ENCODE results near the gene ZMYND15.

The ZMYND15 gene

DNA sequence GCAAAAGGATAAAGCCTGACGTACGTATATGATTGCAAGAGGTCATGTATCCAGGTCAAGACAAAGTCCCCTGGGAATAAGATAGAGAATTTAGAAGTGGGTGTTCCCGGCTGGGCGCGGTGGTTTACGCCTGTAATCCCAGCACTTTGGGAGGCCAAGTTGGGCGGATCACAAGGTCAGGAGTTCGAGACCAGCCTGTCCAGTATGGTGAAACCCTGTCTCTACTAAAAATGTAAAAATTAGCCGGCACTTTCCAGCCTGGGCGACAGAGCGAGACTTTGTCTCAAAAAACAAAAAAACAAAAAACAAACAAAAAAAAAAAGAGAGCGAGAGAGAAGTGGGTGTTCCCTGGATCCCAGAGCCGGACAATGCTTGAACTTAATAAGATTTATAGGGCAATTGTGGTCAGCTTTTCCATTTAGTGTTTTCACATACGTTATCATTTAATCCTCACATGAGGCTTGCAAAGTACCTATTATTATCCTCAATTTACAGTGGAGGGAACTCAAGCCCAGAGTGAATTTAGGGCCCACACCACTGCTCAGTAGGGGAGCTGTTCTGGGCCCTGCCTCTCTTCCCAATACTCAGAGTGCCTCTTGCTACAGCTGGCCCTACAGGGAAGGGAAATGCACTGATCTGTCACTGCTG is 48.6 kb downstream of the ZMYND15 start:
- H3K27ac ChIP-seq, result no peak overlapping the region

GRCh38 chr17:4788807-4789700 is 49.4 kb downstream of the ZMYND15 start, which contains the start of gene GLTPD2:
Gene GLTPD2, plus strand, starts transcription at chr17:4788964. Its CDS starts 48 bp downstream, at chr17:4789012.
- peak within 1 kb of the TSS; percentile 84 for H3K27ac ChIP-seq
- no peak for TF ChIP-seq CTCF (conservative IDR thresholded peaks at IDR 0.05)

More for the DNA sequence above, 48.6 kb downstream of the ZMYND15 start:
- TF ChIP-seq CTCF (conservative IDR thresholded peaks at IDR 0.05), result no peak

DNA sequence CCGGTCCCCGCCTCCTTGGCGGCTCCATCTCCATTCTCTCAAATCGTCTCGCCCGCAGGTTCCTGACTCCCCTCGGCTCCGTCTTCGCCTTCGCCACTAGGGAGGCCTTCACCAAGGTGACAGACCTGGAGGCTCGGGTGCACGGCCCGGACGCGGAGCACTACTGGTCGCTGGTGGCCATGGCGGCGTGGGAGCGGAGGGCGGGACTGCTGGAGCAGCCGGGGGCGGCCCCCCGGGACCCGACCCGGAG is 50.0 kb downstream of the ZMYND15 start:
- TF ChIP-seq CTCF (conservative IDR thresholded peaks at IDR 0.05), result no peak
- H3K27ac ChIP-seq, result peak overlapping the region; percentile 84

- peak; percentile 79 for TF ChIP-seq CTCF (conservative IDR thresholded peaks at IDR 0.05)
- peak overlapping the region; percentile 84 for H3K27ac ChIP-seq
Measured at GRCh38 chr17:4789951-4790704, 50.5 kb downstream of the ZMYND15 start.

- peak overlapping the region; percentile 84; the same call in 1 of the 2 replicates for H3K27ac ChIP-seq
Measured at GRCh38 chr17:4790705-4791088, 51.1 kb downstream of the ZMYND15 start.

GRCh38 chr17:4795168-4795567 is 55.5 kb downstream of the ZMYND15 start:
- peak overlapping the region; percentile 72 for H3K27ac ChIP-seq
- no peak for TF ChIP-seq CTCF (conservative IDR thresholded peaks at IDR 0.05)

More at GRCh38 chr17:4790705-4791088, 51.1 kb downstream of the ZMYND15 start:
- TF ChIP-seq CTCF (conservative IDR thresholded peaks at IDR 0.05), result no peak
